ENCODE measurements around the gene ASPDH. TPM values are rescaled to one million over a fixed set of nuclear protein-coding genes. Genes with fewer than 3 reads are reported as not detected.

ASPDH gene
- total and polyA plus RNA-seq, 2 donors (not counting 1 experiment from before 2014, with no cell fraction given), result not detected

DNA sequence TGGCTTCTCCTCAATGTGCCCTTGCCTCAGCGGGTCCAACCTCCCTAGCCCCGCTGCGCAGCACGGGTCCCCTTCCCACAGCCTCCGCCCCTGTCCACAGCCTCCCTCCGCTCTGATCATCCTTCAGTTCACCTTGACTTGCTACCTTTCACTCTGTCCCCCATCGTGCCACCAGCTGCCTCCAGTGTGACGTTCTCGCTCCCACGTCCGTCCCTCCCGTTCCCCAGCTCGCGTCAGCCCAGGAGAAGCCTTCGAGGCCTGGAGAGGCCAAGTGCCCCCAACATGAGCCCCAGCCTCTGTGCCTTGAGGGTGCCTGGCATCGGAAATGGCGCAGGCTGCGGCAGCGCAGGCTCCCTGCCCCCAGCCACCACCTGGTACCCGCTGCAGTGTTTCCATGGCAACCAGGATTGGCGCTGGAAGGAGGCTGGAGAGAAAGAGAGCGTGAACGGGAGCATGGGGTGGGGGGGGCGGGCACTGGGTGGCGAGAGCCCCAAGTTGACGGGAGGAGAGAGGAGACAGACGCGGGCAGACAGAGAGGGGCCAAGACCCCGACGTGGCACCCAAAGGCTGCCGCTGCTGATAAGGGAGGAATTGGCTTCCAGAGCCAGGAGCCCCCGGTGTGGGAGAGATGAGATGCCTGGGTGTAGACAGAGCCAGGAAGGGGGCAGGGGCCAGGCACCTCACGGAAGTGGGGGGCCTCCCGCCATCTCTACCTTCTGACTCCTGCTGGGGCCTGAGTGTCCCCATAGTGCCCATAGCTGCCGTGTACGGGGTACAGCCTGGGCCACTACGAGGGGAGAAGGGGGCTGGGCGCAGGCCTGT lies 844 bp upstream of the ASPDH start:
- Histone ChIP-seq H3K9me3 (ENCODE audit: control extremely low read depth in 1 of 3, control insufficient read depth in 2 of 3, insufficient read depth in 1 of 3, low read length in 2 of 3) (peaks cover 0 to 11% (median 0%) of the 10 kb centered on the region in 3 donors), H3K27ac (ENCODE audit: low read length in 2 of 2) (no peak overlapping the region), H4K20me1 (ENCODE audit: control insufficient read depth, insufficient read depth, low read length, poor library complexity, severe bottlenecking) (no peaks in the 10 kb centered on the region), H3K4me3 (ENCODE audit: control extremely low read depth in 1 of 5, extremely low read depth in 1 of 5, insufficient read depth in 1 of 5, low read depth in 2 of 5, low read length in 4 of 5) (no peak overlapping the region), H2AFZ (ENCODE audit: insufficient read depth, low read depth, low read length, poor library complexity, severe bottlenecking) (no peak overlapping the region), H3K27me3 (replicated peaks in 1 of 4; ENCODE audit: control extremely low read depth in 1 of 4, control insufficient read depth in 3 of 4, insufficient read depth in 4 of 4, low read length in 3 of 4) (peaks cover 0 to 28% (median 2%) of the 10 kb centered on the region in 4 experiments), H3K9ac (ENCODE audit: low read length) (no peak overlapping the region), H3K79me2 (ENCODE audit: control insufficient read depth, insufficient read depth, low read length) (no peaks in the 10 kb centered on the region), H3K36me3 (replicated peaks in 1 of 2; ENCODE audit: control extremely low read depth in 1 of 2, control insufficient read depth in 1 of 2, extremely low read depth in 1 of 2, insufficient read depth in 2 of 2, low read length in 1 of 2) (no peaks in the 10 kb centered on the region), H3K4me2 (replicated peaks; ENCODE audit: low read depth, low read length, poor library complexity, severe bottlenecking) (no peak overlapping the region), H3K4me1 (ENCODE audit: control insufficient read depth in 2 of 2, insufficient read depth in 2 of 2, low read length in 2 of 2) (peaks cover 14 to 20% of the 10 kb centered on the region in 2 donors)
- intact Hi-C loops (cut with micrococcal nuclease), result no loop called here
- no peak for DNase-seq
- peaks cover 14% of the 10 kb centered on the region for H3K4me1 Mint-ChIP-seq
- ChIA-PET POLR2A (no interaction called here), CTCF (no interaction called here)
- no peak for ATAC-seq (ENCODE audit: low read depth)
- no peak overlapping the region for H3K4me3 Mint-ChIP-seq
- no peaks in the 10 kb centered on the region for H3K9me3 Mint-ChIP-seq (ENCODE audit: insufficient read depth)
- WGBS (ENCODE audit: insufficient coverage), result 51% methylated on average over 37 of the region's 38 CpGs
- no peak for TF ChIP-seq EZH2 (IDR thresholded peaks at IDR 0.05; ENCODE audit: borderline replicate concordance, insufficient read depth, low read depth, low read length, poor library complexity, severe bottlenecking)
- TF ChIP-seq, protein P1, sequence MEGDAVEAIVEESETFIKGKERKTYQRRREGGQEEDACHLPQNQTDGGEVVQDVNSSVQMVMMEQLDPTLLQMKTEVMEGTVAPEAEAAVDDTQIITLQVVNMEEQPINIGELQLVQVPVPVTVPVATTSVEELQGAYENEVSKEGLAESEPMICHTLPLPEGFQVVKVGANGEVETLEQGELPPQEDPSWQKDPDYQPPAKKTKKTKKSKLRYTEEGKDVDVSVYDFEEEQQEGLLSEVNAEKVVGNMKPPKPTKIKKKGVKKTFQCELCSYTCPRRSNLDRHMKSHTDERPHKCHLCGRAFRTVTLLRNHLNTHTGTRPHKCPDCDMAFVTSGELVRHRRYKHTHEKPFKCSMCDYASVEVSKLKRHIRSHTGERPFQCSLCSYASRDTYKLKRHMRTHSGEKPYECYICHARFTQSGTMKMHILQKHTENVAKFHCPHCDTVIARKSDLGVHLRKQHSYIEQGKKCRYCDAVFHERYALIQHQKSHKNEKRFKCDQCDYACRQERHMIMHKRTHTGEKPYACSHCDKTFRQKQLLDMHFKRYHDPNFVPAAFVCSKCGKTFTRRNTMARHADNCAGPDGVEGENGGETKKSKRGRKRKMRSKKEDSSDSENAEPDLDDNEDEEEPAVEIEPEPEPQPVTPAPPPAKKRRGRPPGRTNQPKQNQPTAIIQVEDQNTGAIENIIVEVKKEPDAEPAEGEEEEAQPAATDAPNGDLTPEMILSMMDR (IDR thresholded peaks at IDR 0.05), result no peak
- H3K27me3 Mint-ChIP-seq, result peaks cover 3% of the 10 kb centered on the region
- H3K27ac Mint-ChIP-seq, result peak overlapping the region; percentile 56
